ENCODE measurements around the gene GSN. TPM values are rescaled to one million over a fixed set of nuclear protein-coding genes. Genes with fewer than 3 reads are reported as not detected.

GSN gene
- polyA plus RNA-seq, 3 donors, result 67.4 to 187 (median 95.8) TPM

GRCh38 chr9:121266356-121266755 is 1.6 kb upstream of the GSN start:
- intact Hi-C loops (cut with micrococcal nuclease), result loop anchor here (5.0 to 10.0 kb wide), 2 partner anchors 34 to 52 kb away; no protein-coding TSS in a partner anchor
- H4K20me1 ChIP-seq (ENCODE audit: insufficient read depth, low read length), result no peaks in the 10 kb centered on the region
- no peak overlapping the region for H3K27ac ChIP-seq (ENCODE audit: low read depth in 1 of 2, low read length in 2 of 2)

GRCh38 chr9:121266906-121267650 is 884 bp upstream of the GSN start:
- no peak for DNase-seq
- no peaks in the 10 kb centered on the region for H3K9me3 ChIP-seq (replicated peaks in 1 of 2; ENCODE audit: control insufficient read depth in 1 of 2, insufficient read depth in 1 of 2, low read length in 2 of 2)
- peak overlapping the region in 3 of 7 donors; percentile 1 to 45 (median 40) for H3K27ac Mint-ChIP-seq
- no peaks in the 10 kb centered on the region for H3K27me3 ChIP-seq (ENCODE audit: control insufficient read depth in 2 of 2, insufficient read depth in 2 of 2, low read length in 2 of 2)
- H3K27me3 Mint-ChIP-seq (ENCODE audit: low read depth in 3 of 3), result peaks cover 0 to 1% (median 0%) of the 10 kb centered on the region in 3 donors
- H3K9ac ChIP-seq (ENCODE audit: insufficient read depth, low read length, poor library complexity, severe bottlenecking), result peak overlapping the region; percentile 66
- peak overlapping the region; percentile 85 to 87 for H3K4me3 Mint-ChIP-seq
- H3K4me1 ChIP-seq (ENCODE audit: control insufficient read depth in 1 of 2, insufficient read depth in 2 of 2, low read length in 2 of 2), result peaks cover 59 to 61% of the 10 kb centered on the region in 2 donors
- H3K36me3 Mint-ChIP-seq, result peaks cover 3 to 4% of the 10 kb centered on the region in 2 donors
- H3K9me3 Mint-ChIP-seq, result peaks cover 0 to 2% (median 0%) of the 10 kb centered on the region in 7 donors
- peaks cover 36% of the 10 kb centered on the region for H3K79me2 ChIP-seq (ENCODE audit: insufficient read depth, low read length)
- no peak overlapping the region for H3K27ac ChIP-seq (ENCODE audit: low read depth in 1 of 2, low read length in 2 of 2)
- intact Hi-C loops (cut with micrococcal nuclease), result loop anchor here (5.0 to 10.0 kb wide), 2 partner anchors 35 to 52 kb away; no protein-coding TSS in a partner anchor
- peak overlapping the region in 1 of 3 experiments; percentile 81 for H3K4me3 ChIP-seq (replicated peaks in 1 of 3; ENCODE audit: low read depth in 2 of 3, low read length in 3 of 3)
- WGBS (ENCODE audit: insufficient coverage), result 76% methylated on average over 13 of the region's 18 CpGs
- H3K4me1 Mint-ChIP-seq, result peaks cover 65% of the 10 kb centered on the region
- H4K20me1 ChIP-seq (ENCODE audit: insufficient read depth, low read length), result no peaks in the 10 kb centered on the region
- H3K36me3 ChIP-seq (replicated peaks in 1 of 2; ENCODE audit: control insufficient read depth in 1 of 2, insufficient read depth in 2 of 2, low read length in 2 of 2), result no peaks in the 10 kb centered on the region
- peak overlapping the region; percentile 76 for H2AFZ ChIP-seq (ENCODE audit: insufficient read depth, low read depth, low read length, poor library complexity, severe bottlenecking)
- H3K4me2 ChIP-seq (replicated peaks; ENCODE audit: extremely low read depth, low read length, poor library complexity, severe bottlenecking), result peak overlapping the region; percentile 85
- no peak for TF ChIP-seq CTCF (IDR thresholded peaks at IDR 0.05)

More at GRCh38 chr9:121266356-121266755, 1.6 kb upstream of the GSN start:
- no peaks in the 10 kb centered on the region for H3K36me3 ChIP-seq (replicated peaks in 1 of 2; ENCODE audit: control insufficient read depth in 1 of 2, insufficient read depth in 2 of 2, low read length in 2 of 2)
- peaks cover 33% of the 10 kb centered on the region for H3K79me2 ChIP-seq (ENCODE audit: insufficient read depth, low read length)
- H3K9me3 ChIP-seq (replicated peaks in 1 of 2; ENCODE audit: control insufficient read depth in 1 of 2, insufficient read depth in 1 of 2, low read length in 2 of 2), result no peaks in the 10 kb centered on the region
- peaks cover 64% of the 10 kb centered on the region for H3K4me1 Mint-ChIP-seq
- no peak overlapping the region for H2AFZ ChIP-seq (ENCODE audit: insufficient read depth, low read depth, low read length, poor library complexity, severe bottlenecking)
- no peaks in the 10 kb centered on the region for H3K27me3 ChIP-seq (ENCODE audit: control insufficient read depth in 2 of 2, insufficient read depth in 2 of 2, low read length in 2 of 2)
- peaks cover 3 to 4% of the 10 kb centered on the region in 2 donors for H3K36me3 Mint-ChIP-seq
- H3K9me3 Mint-ChIP-seq, result peaks cover 0 to 2% (median 0%) of the 10 kb centered on the region in 7 donors
- peaks cover 0 to 1% (median 0%) of the 10 kb centered on the region in 3 donors for H3K27me3 Mint-ChIP-seq (ENCODE audit: low read depth in 3 of 3)
- no peak overlapping the region for H3K4me3 Mint-ChIP-seq
- no peak for TF ChIP-seq CTCF (IDR thresholded peaks at IDR 0.05)
- H3K4me1 ChIP-seq (ENCODE audit: control insufficient read depth in 1 of 2, insufficient read depth in 2 of 2, low read length in 2 of 2), result peaks cover 51 to 56% of the 10 kb centered on the region in 2 donors
- H3K9ac ChIP-seq (ENCODE audit: insufficient read depth, low read length, poor library complexity, severe bottlenecking), result no peak overlapping the region
- H3K4me3 ChIP-seq (replicated peaks in 1 of 3; ENCODE audit: low read depth in 2 of 3, low read length in 3 of 3), result no peak overlapping the region
- no peak overlapping the region for H3K4me2 ChIP-seq (replicated peaks; ENCODE audit: extremely low read depth, low read length, poor library complexity, severe bottlenecking)
- DNase-seq, result no peak
- peak overlapping the region in 1 of 7 donors; percentile 66 for H3K27ac Mint-ChIP-seq
- 64% methylated on average over 2 of the region's 3 CpGs for WGBS (ENCODE audit: insufficient coverage)

Data from CD14-positive monocyte (primary cell).